Mesendoderm (in vitro differentiated cells): Measurements from ENCODE around the gene PSMA8.

Source experiments
- DNase-seq: peaks from one replicate; pipeline ENCODE4 v3.0.0; 2013
- H2AK5ac ChIP-seq: 2 replicates; pipeline ENCODE4 v1.6.1; 2013; ENCODE audit warnings: low read length, inconsistent platforms
- H2BK120ac ChIP-seq: 2 replicates; pipeline ENCODE4 v1.6.1; 2013; ENCODE audit warnings: low read depth, mild to moderate bottlenecking, low read length, moderate library complexity, mixed read lengths
- H2BK15ac ChIP-seq: replicated peaks from 2 replicates; pipeline ENCODE4 v1.6.1; 2013; ENCODE audit warnings: low read depth, mild to moderate bottlenecking, moderate library complexity
- H2BK5ac ChIP-seq: 2 replicates; pipeline ENCODE4 v1.6.1; 2013; ENCODE audit warnings: low read length, inconsistent platforms
- H3K18ac ChIP-seq: 2 replicates; pipeline ENCODE4 v1.6.1; 2013; ENCODE audit warnings: mild to moderate bottlenecking, low read length, mixed read lengths
- H3K23ac ChIP-seq: one replicate; pipeline ENCODE4 v1.6.1; 2013; ENCODE audit warnings: low read length
- H3K27ac ChIP-seq: 2 replicates; pipeline ENCODE4 v1.5.1; 2013; ENCODE audit warnings: low read depth, mild to moderate bottlenecking, inconsistent platforms, low read length, moderate library complexity
- H3K27me3 ChIP-seq: 2 replicates; pipeline ENCODE4 v1.6.1; 2013; ENCODE audit warnings: low read length, control low read depth, mild to moderate bottlenecking, inconsistent platforms; ENCODE audit not compliant: insufficient read depth, poor library complexity
- H3K36me3 ChIP-seq: 2 replicates; pipeline ENCODE4 v1.6.1; 2013; ENCODE audit warnings: low read length, inconsistent platforms; ENCODE audit not compliant: control insufficient read depth, insufficient read depth
- H3K4ac ChIP-seq: one replicate; pipeline ENCODE4 v1.6.1; 2013; ENCODE audit warnings: low read depth, mild to moderate bottlenecking, low read length, moderate library complexity
- H3K4me1 ChIP-seq: 2 replicates; pipeline ENCODE4 v1.6.1; 2013; ENCODE audit warnings: low read depth, low read length, inconsistent platforms; ENCODE audit not compliant: control insufficient read depth
- H3K4me2 ChIP-seq: 2 replicates; pipeline ENCODE4 v1.6.1; 2013; ENCODE audit warnings: low read length
- H3K4me3 ChIP-seq: 2 replicates; pipeline ENCODE4 v1.5.1; 2013; ENCODE audit warnings: mild to moderate bottlenecking, low read length
- H3K56ac ChIP-seq: one replicate; pipeline ENCODE4 v1.6.1; 2013; ENCODE audit warnings: low read length
- H3K79me1 ChIP-seq: 2 replicates; pipeline ENCODE4 v1.6.1; 2013; ENCODE audit warnings: low read length, inconsistent platforms
- H3K79me2 ChIP-seq: 2 replicates; pipeline ENCODE4 v1.6.1; 2013; ENCODE audit warnings: mild to moderate bottlenecking, low read length; ENCODE audit not compliant: control insufficient read depth, insufficient read depth
- H3K9ac ChIP-seq: 2 replicates; pipeline ENCODE4 v1.6.1; 2013; ENCODE audit warnings: low read length, inconsistent platforms
- H4K5ac ChIP-seq: one replicate; pipeline ENCODE4 v1.6.1; 2013; ENCODE audit warnings: low read length
- H4K8ac ChIP-seq: one replicate; pipeline ENCODE4 v1.6.1; 2013; ENCODE audit warnings: low read depth, mild to moderate bottlenecking, control low read depth, low read length, moderate library complexity
- WGBS: extraction: QIAGEN DNeasy Blood & Tissue Kit; methylation state at CpG from one replicate; pipeline ENCODE4 v1.1.7; 2013; ENCODE audit warnings: low lambda C conversion rate, missing lambda C conversion rate; ENCODE audit not compliant: insufficient coverage; ENCODE audit errors: extremely low coverage; 5-methylcytosine and 5-hydroxymethylcytosine counted together

Gene PSMA8

DNA sequence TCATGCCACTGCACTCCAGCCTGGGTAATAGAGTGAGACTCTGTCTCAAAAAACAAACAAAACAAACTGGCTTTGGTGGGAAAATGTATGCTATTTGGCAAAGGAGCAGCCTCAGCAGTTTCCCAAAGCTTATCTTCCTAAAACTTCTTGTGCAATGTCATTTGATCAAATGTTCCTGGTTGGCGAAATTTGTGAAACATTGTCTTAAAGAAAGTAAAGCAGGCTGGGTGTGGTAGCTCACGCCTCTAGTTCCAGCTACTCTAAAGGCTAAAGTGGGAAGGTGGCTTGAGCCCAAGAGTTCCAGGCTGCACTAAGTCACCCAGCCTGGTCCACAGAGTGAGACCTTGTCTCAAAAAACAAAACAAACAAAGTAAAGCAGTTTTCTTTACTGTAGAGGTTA is 75.3 kb downstream of the PSMA8 start:
- Histone ChIP-seq H4K8ac (no peak overlapping the region), H2BK120ac (no peak overlapping the region), H2AK5ac (no peak overlapping the region), H3K56ac (no peak overlapping the region), H3K27ac (no peak overlapping the region), H2BK5ac (no peak overlapping the region), H3K4ac (no peak overlapping the region), H3K4me1 (no peaks in the 10 kb centered on the region), H2BK15ac (no peak overlapping the region), H3K4me3 (no peak overlapping the region), H3K79me1 (no peaks in the 10 kb centered on the region), H3K4me2 (no peak overlapping the region), H3K36me3 (no peaks in the 10 kb centered on the region), H3K79me2 (no peaks in the 10 kb centered on the region), H4K5ac (no peak overlapping the region), H3K23ac (no peak overlapping the region), H3K27me3 (no peaks in the 10 kb centered on the region), H3K18ac (no peak overlapping the region), H3K9ac (no peak overlapping the region)
- no CpG with 5 or more reads among the region's 2 CpGs for WGBS
- DNase-seq = no peak

DNA sequence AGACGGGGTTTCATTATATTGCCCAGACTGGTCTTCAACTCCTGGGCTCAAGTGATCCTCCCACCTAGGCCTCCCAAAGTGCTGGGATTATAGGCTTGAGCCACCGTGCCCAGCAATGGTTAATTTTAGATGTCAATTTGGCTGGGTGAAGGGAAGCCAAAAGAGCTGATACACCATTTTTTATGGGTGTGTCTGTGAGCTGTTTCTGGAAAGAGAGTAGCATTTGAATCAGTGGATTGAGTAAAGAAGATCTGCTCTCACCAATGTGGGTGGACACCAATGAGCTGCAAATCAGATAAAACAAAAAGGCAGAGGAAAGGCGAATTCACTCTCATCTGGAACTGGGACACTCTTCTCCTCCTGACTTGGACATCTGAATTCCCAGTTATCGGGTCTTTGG is 76.5 kb downstream of the PSMA8 start:
- no peak for DNase-seq
- H3K9ac ChIP-seq = no peak overlapping the region
- no peak overlapping the region for H4K8ac ChIP-seq
- H2BK5ac ChIP-seq = no peak overlapping the region
- H3K27me3 ChIP-seq = no peaks in the 10 kb centered on the region
- H3K4ac ChIP-seq = no peak overlapping the region
- H4K5ac ChIP-seq = no peak overlapping the region
- no peaks in the 10 kb centered on the region for H3K36me3 ChIP-seq
- no CpG with 5 or more reads among the region's 4 CpGs for WGBS
- H3K18ac ChIP-seq = no peak overlapping the region
- no peak overlapping the region for H3K23ac ChIP-seq
- H2BK15ac ChIP-seq = no peak overlapping the region
- H3K79me2 ChIP-seq = no peaks in the 10 kb centered on the region
- no peak overlapping the region for H3K56ac ChIP-seq
- H3K4me1 ChIP-seq = no peaks in the 10 kb centered on the region
- H3K4me3 ChIP-seq = no peak overlapping the region
- no peak overlapping the region for H2AK5ac ChIP-seq
- H2BK120ac ChIP-seq = no peak overlapping the region
- H3K27ac ChIP-seq = no peak overlapping the region
- H3K79me1 ChIP-seq = no peaks in the 10 kb centered on the region
- no peak overlapping the region for H3K4me2 ChIP-seq

DNA sequence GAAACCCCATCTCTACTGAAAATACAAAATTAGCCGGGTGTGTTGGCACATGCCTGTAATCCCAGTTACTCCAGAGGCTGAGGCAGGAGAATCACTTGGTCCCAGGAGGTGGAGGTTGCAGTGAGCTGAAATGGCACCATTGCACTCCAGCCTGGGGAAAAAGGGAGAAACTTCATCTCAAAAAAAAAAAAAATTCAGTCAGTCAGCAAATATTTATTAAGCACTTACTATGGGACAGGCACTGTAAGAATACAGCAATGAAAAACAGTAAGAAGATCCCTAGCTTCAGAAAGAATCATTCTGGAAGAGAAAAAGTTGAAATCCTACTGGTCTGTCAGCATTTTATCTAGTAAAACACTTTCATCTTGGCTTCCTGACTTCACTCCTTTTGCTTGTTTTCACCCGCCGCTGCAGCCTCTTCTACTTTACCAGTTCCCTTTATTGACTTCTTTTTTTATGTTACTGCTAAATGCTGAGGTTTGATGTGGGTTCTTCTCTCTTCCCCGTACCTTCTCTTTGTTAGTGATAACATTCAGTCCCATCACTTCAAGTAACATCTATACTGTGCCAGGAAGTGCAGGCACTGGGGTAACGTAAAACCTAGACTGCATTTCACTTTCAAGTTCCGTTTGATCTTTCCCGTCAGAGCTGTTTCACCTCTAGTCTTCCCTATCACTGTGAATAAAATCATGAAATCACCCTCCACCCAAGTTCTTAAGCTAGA is 81.7 kb downstream of the PSMA8 start:
- Histone ChIP-seq H3K9ac (no peak overlapping the region), H3K79me1 (no peaks in the 10 kb centered on the region), H3K4me1 (no peaks in the 10 kb centered on the region), H3K23ac (no peak overlapping the region), H2BK120ac (no peak overlapping the region), H4K5ac (no peak overlapping the region), H2AK5ac (no peak overlapping the region), H3K27me3 (no peaks in the 10 kb centered on the region), H3K79me2 (no peaks in the 10 kb centered on the region), H3K4ac (no peak overlapping the region), H2BK15ac (no peak overlapping the region), H3K4me3 (no peak overlapping the region), H4K8ac (no peak overlapping the region), H3K4me2 (no peak overlapping the region), H2BK5ac (no peak overlapping the region), H3K56ac (no peak overlapping the region), H3K18ac (no peak overlapping the region), H3K27ac (no peak overlapping the region), H3K36me3 (no peaks in the 10 kb centered on the region)
- DNase-seq = no peak
- no CpG with 5 or more reads among the region's 7 CpGs for WGBS

DNA sequence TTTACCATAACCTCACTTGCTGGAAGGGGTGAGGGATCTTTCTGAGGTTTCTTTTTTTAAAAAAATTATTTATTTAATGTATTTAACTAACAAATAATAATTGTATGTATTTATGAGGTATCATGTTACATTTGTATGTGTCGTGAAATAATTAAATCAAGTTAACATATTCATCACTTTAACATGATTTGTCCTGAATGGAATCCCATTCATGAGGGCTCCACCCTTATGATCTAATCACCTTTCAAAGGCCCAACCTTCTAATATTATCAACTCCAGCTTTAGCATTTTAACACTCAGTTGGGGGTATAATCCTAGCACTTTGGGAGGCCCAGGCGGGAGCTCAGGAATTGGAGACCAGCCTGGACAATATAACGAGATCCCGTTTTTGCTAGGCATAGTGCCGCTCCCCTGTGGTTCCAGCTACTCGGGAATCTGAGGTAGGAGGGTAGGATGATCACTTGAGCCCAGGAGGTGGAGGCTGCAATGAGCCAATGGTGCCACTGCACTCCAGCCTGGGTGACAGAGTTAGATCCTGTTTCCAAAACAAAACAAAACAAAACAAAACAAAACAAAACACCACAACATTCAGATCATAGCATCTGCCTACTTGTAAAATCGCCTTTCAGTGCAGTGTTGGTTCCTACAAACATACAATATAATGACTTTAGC is 91.5 kb downstream of the PSMA8 start:
- H2BK15ac ChIP-seq = no peak overlapping the region
- H2AK5ac ChIP-seq = no peak overlapping the region
- no peak overlapping the region for H3K4me2 ChIP-seq
- no peak overlapping the region for H3K56ac ChIP-seq
- no peaks in the 10 kb centered on the region for H3K27me3 ChIP-seq
- no peak overlapping the region for H3K4me3 ChIP-seq
- no peak overlapping the region for H4K8ac ChIP-seq
- H3K36me3 ChIP-seq = no peaks in the 10 kb centered on the region
- H3K27ac ChIP-seq = no peak overlapping the region
- no peak overlapping the region for H2BK120ac ChIP-seq
- H3K23ac ChIP-seq = no peak overlapping the region
- no peak overlapping the region for H4K5ac ChIP-seq
- no CpG with 5 or more reads among the region's 7 CpGs for WGBS
- no peaks in the 10 kb centered on the region for H3K79me1 ChIP-seq
- no peak overlapping the region for H3K18ac ChIP-seq
- no peaks in the 10 kb centered on the region for H3K4me1 ChIP-seq
- peak; percentile 68 for DNase-seq
- H3K79me2 ChIP-seq = peaks cover 4% of the 10 kb centered on the region
- H3K9ac ChIP-seq = no peak overlapping the region
- H2BK5ac ChIP-seq = no peak overlapping the region
- no peak overlapping the region for H3K4ac ChIP-seq

DNA sequence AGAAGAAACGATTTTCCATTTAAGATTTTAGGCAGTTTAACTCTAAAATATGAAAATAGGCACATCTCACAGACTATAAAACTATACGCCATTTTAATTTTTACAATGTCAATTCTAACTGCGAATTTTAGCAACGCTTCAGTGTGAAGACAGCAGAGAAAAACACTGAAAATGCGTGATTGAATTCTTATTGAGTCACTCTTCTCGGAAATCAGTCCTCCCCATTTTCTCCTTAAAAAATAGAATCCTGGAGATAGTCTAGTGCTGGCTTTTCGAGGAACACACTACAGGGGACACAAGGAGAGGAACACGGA is 92.2 kb downstream of the PSMA8 start:
- no peak overlapping the region for H2AK5ac ChIP-seq
- no peak overlapping the region for H4K8ac ChIP-seq
- H3K4ac ChIP-seq = no peak overlapping the region
- H3K27me3 ChIP-seq = no peaks in the 10 kb centered on the region
- H2BK5ac ChIP-seq = no peak overlapping the region
- peak overlapping the region; percentile 4 for H3K9ac ChIP-seq
- H3K56ac ChIP-seq = no peak overlapping the region
- H2BK120ac ChIP-seq = no peak overlapping the region
- no peaks in the 10 kb centered on the region for H3K36me3 ChIP-seq
- H3K79me1 ChIP-seq = peaks cover 1% of the 10 kb centered on the region
- H3K4me1 ChIP-seq = no peaks in the 10 kb centered on the region
- peaks cover 9% of the 10 kb centered on the region for H3K79me2 ChIP-seq
- DNase-seq = no peak
- no peak overlapping the region for H3K4me3 ChIP-seq
- no peak overlapping the region for H3K27ac ChIP-seq
- H4K5ac ChIP-seq = no peak overlapping the region
- no peak overlapping the region for H3K4me2 ChIP-seq
- no peak overlapping the region for H3K18ac ChIP-seq
- H3K23ac ChIP-seq = no peak overlapping the region
- H2BK15ac ChIP-seq = no peak overlapping the region
- no CpG with 5 or more reads among the region's 8 CpGs for WGBS
